ENCODE data around the gene KLF16.
"Not testable (repeated sequence)": the region's sequence is repeated elsewhere in the genome, so short reads cannot be mapped to it uniquely, and the experiment has no call there.

KLF16 gene

DNA sequence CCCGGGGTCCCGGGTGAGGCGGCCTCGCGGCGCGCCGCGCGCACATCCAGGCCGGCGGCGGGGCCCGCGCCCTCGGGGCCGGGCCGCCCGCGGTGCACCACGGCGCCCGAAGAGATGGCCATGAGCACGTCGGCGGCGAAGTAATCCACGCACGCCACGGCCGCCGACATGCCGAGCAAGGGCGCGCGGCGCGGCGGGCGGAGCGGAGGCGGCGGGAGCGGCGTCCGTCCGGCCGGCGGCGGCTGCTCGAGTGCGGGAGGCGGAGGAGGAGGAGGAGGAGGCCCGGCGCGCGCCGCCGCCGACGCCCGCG, at the start of gene KLF16:
Gene KLF16 (minus strand): TSS at position 252 of the 310 bp plus-strand sequence. CDS start 82 bp downstream, at position 170.
- no peak for DNase-seq (ENCODE audit: low read depth)

DNA sequence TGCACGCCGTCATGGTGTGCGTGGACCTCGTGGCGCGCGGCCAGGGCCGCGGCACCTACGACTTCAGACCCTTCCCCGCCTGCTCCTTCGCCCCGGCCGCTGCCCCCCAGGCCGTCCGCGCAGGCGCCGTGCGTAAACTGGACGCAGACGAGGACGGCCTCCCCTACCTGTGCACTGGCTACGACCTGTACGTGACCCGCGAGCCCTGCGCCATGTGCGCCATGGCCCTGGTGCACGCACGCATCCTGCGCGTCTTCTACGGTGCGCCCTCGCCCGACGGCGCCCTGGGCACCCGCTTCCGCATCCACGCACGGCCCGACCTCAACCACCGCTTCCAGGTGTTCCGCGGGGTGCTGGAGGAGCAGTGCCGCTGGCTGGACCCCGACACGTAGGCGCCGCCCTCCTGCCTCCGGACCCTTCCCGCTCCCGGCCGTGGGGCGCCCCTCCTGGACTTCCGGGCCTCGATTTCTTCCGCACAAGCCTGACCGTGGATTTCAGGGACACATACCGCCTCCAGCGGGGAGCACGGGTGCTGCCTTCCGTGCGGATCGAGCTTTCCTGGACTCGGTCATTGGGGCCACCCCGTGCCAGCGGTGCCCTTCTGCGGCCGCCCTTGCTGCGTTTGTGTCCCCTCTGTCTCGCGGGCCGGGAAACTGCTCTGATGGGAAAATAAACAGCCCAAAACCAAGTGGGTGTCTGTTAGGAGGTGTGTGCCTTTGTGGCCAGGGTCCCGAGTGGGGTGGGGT, 49.6 kb upstream of the KLF16 start:
- DNase-seq (ENCODE audit: low read depth), result no peak

GRCh38 chr19:1911995-1912394, 48.6 kb upstream of the KLF16 start:
- DNase-seq (ENCODE audit: low read depth), result no peak

DNA sequence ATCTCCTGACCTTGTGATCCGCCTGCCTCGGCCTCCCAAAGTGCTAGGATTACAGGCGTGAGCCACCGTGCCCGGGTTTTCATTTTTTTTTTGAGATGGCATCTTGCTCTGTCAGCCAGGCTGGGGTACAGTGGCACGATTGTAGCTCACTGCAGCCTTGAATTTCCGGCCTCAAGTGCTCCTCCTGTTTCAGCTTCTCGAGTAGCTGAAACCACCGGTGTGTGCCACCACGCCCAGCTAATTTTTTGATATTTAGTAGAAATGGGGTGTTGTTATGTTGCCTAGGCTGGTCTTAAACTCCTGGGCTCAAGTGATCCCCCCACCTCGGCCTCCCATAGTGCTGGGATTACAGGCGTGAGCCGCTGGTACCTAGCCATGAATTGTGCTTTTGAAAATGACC, 47.7 kb upstream of the KLF16 start:
- DNase-seq (ENCODE audit: low read depth), result peak; percentile 35

GRCh38 chr19:1910177-1910576, 46.8 kb upstream of the KLF16 start:
- DNase-seq (ENCODE audit: low read depth), result no peak

- DNase-seq (ENCODE audit: low read depth), result no peak
These were observed 46.3 kb upstream of the KLF16 start for GRCh38 chr19:1909761-1910080.

- no peak for DNase-seq (ENCODE audit: low read depth)
These were observed 44.9 kb upstream of the KLF16 start for GRCh38 chr19:1908364-1908678.

- no peak for DNase-seq (ENCODE audit: low read depth)
These were observed 44.4 kb upstream of the KLF16 start for GRCh38 chr19:1907563-1908363.

DNA sequence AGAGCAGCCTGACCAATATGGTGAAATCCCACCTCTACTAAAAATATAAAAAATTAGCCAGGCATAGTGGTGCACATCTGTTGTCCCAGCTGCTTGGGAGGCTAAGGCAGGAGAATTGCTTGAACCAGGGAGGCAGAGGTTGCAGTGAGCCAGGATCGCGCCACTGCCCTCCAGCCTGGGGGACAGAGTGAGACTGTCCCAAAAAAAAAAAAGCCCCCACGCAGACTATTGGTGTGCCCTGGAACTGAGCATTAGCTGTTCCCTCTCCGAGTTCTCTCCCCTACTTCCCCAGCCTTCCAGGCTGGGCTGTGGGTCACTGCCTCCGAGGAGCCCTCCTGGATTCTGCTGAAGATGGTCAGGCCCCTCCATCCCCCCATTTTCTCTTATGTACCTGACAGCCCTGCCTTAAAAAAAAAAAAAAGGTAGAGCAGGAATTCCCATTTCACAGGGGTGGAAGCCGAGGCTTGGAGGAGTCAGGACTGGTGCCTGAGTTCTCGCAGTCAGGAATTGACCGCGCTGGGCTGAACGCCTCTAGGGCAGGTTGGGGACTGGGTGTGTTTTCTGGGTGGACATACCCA, 43.7 kb upstream of the KLF16 start:
- no peak for DNase-seq (ENCODE audit: low read depth)

DNA sequence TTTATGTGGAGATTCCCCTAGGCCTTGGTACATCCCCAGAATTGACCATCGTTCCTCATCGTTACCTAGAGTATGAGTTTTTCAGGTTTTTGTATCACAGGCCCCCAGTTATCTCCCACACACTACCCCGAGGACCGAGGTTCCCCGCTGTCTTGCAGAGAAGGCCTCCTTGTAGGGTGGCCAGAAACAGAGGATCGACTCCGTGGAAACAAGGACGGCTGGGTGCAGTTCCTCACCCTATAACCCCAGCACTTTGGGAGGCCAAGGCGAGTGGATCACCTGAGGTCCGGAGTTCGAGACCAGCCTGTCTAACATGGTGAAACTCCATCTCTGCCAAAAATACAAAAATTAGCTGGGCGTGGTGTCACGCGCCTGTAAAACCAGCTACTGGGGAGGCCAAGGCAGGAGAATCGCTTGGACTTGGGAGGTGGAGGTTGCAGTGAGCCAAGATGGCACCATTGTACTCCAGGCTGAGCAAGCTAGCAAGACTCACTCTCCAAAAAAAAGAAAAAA, 42.5 kb upstream of the KLF16 start:
- DNase-seq (ENCODE audit: low read depth), result no peak

- DNase-seq (ENCODE audit: low read depth), result peak; percentile 99
These were observed 41.9 kb upstream of the KLF16 start, which contains the start of the genes ADAT3 and SCAMP4 for GRCh38 chr19:1905110-1905862. Gene ADAT3, plus strand, starts transcription at chr19:1905399. Its CDS starts 6,649 bp downstream, at chr19:1912048. Gene SCAMP4, plus strand, starts transcription at chr19:1905399. Its CDS starts 9,621 bp downstream, at chr19:1915020.

- no peak for DNase-seq (ENCODE audit: low read depth)
These were observed 41.4 kb upstream of the KLF16 start for GRCh38 chr19:1904860-1905109.

DNA sequence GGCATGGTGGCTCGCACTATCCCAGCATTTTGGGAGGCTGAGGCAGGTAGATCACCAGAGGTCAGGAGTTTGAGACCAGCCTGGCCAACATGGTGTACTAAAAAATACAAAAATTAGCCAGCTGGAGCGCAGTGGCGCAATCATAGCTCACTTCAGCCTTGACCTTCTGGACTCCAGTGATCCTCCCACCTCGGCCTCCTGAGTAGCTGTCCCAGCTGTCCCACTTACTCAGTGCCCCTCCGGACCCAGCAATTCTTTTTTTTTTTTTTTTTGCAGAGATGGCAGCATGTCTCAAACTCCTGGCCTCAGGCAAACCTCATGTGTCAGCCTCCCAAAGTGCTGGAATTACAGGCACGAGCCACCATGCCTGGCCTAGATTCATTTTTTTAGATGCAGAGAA, 39.5 kb upstream of the KLF16 start:
- no peak for DNase-seq (ENCODE audit: low read depth)

DNA sequence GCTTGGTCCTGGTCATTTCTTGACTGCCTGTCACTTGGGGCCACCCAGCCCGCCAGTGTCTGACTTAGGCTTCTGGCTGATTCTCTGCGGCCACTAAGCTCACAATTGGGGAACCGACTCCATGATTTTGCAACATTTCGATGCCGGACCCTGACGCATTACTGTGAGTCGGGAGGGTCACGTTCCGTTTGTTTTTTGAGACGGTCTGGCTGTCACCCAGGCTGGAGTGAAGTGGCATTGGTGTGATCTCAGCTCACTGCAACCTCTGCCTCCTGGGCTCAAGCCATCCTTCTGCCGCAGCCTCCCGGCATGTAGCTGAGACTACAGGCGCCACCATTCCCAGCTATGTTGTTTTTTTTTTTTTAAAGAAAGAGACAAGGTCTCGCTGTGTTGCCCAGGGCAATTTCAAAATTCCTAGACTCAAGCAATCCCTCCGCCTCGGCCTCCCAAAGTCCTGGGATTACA, 38.6 kb upstream of the KLF16 start:
- DNase-seq (ENCODE audit: low read depth), result no peak

GRCh38 chr19:1896508-1896907, 33.1 kb upstream of the KLF16 start:
- DNase-seq (ENCODE audit: low read depth), result no peak

DNA sequence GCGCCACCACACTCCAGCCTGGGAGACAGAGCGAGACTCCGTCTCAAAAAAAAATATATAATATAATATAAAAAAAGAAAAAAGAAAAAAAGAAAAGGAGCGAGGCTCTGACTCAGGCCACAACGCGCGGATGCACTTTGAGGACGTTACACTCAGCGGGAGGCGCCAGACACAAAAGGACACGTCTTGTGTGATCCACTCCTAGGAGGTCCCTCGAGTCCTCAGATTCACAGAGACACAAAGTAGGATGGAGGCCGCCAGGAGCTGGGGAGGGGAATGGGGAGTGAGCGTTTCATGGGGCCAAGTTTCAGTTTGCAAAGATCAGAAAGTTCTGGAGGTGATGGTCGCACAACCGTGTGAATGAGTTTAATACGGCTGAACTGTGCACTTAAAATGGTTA, 30.4 kb upstream of the KLF16 start:
- DNase-seq (ENCODE audit: low read depth), result no peak

DNA sequence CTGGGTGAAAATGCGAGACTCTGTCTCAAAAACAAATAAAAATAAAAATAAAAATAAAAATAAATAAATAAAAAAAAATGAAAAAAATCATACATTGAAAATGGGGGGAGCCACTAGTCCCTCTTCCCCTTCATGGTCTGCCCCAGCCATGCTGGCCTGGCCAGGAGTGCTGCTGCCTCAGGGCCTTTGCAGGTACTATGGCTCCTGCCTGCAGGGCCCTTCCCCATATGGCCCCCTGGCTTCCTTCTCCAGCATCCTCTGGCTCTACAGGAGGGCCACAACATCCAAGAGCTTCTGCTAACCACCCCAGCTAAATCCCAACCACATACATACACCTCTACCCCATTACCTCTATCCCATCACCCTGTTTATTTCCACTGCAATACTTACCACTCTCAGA, 26.5 kb upstream of the KLF16 start:
- DNase-seq (ENCODE audit: low read depth), result no peak

DNA sequence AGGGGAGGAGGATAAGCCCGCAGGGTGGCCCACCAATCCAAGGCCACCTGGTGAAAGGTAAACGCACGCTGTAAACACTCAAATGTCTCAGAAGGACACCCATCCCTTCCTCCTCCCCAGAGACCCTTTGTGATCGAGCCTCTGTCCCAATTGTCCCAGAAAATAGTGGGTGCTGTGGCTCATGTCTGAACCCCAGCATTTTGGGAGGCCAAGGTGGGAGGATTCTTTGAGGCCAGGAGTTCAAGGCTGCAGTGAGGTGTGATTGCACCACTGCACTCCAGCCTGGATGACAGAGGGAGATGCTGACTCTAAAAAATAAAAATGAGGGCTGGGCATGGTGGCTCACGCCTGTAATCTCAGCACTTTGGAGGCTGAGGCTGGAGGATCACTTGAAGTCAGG, 25.0 kb upstream of the KLF16 start:
- DNase-seq (ENCODE audit: low read depth), result no peak

GRCh38 chr19:1886360-1886759, 23.0 kb upstream of the KLF16 start:
- not testable (repeated sequence) for DNase-seq (ENCODE audit: low read depth)

DNA sequence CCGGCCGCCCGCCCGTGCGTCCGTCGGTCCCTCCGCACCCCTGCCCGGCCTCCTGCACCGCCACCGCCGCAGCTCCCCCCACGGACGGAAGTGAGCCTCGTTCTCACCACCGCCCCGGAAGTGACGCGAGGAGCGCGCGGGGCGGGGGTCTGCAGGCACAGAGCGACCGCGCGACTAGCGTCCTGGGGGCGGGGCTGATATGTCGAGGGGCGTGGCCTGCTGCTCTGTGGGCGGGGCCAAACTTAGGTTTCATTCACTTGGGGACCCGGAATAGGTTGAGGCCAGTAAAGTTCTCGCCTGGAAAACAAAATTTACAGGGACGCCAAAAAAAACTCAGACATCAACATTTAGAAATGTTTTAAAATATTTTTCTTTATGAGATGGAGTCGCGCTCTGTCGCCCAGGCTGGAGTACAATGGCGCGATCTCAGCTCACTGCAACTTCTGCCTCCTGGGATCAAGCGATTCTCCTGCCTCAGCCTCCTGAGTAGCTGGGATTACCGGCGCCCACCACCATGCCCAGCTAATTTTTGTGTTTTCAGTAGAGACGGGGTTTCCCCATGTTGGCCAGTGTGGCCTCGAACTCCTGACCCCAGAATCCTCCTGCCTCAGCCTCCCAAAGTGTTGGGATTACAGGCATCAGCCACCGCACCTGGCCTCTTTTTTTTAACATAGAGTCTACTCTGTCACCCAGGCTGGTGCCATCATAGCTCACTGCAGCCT, 22.2 kb upstream of the KLF16 start, which contains the start of gene ABHD17A:
Gene ABHD17A (minus strand): TSS at position 99 of the 722 bp plus-strand sequence. CDS start 3,930 bp downstream, outside the sequence.
- peak; percentile 94 for DNase-seq (ENCODE audit: low read depth)

- DNase-seq (ENCODE audit: low read depth), result no peak
These were observed 21.4 kb upstream of the KLF16 start for GRCh38 chr19:1884719-1885334.

Measured in activated T-helper 9 cell treated with anti-CD3 and anti-CD28 coated beads, Interleukin-2, amount 50 U/mL, for 16 hours (primary cell).